Measurements from ENCODE around the gene CIITA.
A peak's percentile ranks its signal among the peaks of the same experiment; 100 is the strongest.
"Not testable (repeated sequence)": the region's sequence is repeated elsewhere in the genome, so short reads cannot be mapped to it uniquely, and the experiment has no call there.

Gene CIITA

DNA sequence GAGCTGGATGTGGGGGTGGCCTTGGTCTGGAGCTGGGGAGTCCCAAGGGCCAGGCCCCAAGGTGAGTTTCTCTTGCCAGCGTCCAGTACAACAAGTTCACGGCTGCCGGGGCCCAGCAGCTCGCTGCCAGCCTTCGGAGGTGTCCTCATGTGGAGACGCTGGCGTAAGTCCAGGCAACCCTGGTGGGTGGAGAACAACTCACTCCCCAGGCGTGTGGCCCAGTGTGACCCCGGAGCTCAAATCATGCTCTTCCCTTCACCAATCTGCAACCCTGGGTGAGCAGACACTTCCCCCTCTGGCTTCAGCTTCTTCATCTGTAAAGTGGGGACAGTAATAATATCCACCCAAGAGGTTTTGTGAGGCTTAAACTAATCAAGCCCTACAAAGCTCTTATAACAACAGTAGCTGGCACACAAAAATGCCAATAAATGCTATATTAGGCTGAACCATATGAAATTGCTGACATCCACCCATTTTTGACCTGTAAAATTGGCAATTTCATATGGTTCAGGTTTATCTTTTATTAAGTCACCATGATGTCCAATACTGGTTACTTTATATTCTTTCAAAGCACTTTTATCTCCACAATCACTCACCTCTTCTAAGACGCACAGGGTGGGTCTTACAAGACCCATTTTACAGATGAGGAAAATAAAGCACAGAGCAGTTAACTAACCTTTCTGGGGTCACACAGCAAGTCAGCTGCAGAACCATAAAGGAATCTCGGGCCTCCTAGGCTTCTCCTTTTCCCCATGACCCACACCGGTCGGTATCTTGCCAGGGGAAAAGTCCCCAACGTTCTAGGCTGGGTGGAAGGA lies 45.5 kb downstream of the CIITA start:
- DNase-seq, result no peak

DNA sequence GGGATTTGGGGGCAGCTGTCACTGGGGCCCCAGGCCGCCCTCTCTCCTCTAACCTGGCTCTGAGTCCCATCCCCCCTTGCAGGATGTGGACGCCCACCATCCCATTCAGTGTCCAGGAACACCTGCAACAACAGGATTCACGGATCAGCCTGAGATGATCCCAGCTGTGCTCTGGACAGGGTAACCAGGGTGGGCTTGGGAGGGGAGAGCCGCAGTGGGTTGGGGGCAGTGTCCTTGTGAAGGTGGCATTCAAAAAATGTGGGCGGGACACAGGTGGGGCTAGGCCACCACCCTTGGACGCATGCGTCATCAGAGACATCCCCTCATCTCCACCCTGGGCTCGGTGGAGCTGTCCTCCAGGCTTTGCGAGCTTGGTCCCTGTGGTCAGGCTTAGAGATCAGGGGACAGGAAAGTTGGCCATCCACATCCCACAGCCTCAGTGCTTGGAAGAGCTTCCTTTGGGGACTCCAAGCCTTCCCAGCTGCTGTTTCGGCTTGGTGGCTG lies 46.2 kb downstream of the CIITA start:
- DNase-seq, result no peak

DNA sequence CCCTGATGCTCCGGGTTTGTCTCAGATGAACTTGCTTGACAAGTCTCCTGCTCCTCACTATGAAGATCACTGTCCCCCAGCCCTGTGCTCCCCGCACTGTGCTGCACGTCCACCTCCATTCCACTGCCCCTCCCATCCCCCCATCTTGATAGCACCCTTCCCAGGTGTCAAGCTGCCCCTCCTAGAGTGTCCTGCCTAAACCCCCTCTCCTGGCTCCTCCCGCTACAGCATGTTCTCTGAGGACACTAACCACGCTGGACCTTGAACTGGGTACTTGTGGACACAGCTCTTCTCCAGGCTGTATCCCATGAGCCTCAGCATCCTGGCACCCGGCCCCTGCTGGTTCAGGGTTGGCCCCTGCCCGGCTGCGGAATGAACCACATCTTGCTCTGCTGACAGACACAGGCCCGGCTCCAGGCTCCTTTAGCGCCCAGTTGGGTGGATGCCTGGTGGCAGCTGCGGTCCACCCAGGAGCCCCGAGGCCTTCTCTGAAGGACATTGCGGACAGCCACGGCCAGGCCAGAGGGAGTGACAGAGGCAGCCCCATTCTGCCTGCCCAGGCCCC lies 46.7 kb downstream of the CIITA start:
- DNase-seq, result no peak

DNA sequence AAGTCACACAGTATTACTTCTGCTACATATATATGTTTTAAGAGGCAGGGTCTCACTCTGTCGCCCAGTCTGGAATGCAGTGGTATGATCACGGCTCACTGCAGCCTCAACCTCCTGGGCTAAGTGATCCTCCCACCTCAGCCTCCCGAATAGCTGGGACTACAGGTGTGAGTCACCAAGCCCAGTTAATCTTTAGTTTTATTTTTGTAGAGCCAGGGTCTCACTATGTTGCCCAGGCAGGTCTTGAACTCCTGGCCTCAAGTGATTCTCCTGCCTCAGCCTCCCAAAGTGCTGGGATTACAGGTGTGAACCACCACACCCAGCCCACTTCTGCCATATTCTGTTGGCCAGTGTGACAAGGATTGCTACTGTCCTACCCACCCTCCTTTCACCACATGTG lies 48.3 kb downstream of the CIITA start:
- not testable (repeated sequence) for DNase-seq

DNA sequence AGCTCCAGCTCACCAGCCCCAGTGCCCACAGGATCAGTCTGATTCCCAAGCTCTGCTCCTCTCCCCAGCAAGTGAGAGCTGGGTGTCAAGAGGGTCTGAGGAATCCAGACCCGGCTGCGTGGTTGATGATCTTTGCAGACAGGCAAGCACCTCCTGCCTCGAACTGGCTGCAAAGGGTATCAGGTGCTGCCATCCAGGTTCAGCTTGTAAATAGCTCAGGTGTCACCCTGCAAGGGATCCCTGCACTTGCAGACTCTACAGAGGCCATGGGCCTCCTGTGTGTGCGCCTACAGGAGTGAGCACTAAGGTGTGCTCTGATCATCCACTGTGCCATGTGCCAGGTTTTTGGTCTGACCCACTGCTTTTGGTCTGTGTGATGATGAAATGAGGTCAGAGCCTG lies 49.1 kb downstream of the CIITA start:
- DNase-seq, result no peak

DNA sequence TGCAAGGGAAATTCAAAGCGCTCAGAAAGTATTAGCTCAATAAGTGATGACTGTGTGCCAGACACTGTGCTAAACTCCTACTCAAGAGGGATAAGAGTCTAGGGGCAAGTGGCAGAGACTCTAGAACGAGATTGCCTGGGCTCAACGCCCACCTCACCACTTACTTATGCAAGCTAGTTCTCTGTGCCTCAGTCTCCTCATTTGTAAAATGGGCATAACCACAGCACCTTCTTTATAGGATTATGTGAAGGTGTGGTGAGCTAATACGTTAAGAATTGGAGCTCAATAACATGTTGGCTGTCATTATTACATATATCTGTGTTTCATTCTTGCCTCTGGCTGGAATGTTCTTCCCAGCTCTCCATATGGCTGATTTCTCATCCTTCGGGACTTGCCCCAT lies 49.9 kb downstream of the CIITA start:
- DNase-seq, result no peak

DNA sequence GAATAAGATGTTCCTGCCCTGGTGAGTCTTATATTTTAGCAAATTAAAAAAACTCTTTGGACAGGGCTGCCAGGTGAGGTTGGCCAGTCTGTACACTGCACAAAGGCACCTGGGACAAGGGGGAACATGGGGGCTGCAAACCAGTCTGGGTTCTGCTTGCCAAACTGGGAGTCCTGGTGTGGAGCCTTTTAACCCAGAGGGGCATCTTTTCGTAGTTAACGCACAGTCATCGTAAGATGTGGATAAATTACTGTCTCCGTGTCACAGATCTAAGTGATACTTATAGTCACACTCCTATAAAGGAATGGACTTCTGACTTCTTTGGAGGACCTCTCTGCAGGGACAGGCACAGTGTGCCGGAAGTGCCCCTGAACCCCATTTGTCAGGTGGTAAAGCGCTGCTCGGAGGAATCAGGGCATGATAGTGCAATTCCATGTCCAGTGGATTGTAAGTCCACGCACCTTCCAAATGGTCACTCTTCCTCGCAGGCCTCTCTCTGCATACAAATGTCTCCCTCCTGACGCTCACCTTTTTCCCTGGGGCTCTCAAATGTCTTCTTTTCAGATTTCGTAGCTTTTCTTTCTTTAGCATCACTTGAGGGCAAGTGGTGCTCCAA lies 50.6 kb downstream of the CIITA start:
- no peak for DNase-seq

DNA sequence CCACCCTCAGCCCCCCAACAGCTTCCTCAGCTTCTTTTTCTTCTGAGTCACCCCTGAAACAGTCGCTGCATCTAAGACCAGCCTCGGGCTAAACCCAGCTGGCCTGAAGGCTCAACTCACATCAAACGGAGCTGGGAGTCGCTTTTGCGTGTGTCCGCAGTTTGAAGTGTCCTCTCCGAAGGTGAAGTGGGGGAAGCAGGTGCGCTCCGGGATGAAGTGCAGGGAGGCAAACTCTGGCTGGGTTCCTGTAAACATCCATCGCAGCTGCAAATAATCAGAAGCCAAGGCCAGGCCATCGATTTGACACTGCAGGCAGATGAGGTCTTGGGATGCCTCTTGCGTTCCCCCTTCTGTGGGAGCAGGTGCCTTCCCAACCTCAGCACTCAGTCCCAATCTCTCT lies 52.1 kb downstream of the CIITA start:
- not testable (repeated sequence) for DNase-seq

DNA sequence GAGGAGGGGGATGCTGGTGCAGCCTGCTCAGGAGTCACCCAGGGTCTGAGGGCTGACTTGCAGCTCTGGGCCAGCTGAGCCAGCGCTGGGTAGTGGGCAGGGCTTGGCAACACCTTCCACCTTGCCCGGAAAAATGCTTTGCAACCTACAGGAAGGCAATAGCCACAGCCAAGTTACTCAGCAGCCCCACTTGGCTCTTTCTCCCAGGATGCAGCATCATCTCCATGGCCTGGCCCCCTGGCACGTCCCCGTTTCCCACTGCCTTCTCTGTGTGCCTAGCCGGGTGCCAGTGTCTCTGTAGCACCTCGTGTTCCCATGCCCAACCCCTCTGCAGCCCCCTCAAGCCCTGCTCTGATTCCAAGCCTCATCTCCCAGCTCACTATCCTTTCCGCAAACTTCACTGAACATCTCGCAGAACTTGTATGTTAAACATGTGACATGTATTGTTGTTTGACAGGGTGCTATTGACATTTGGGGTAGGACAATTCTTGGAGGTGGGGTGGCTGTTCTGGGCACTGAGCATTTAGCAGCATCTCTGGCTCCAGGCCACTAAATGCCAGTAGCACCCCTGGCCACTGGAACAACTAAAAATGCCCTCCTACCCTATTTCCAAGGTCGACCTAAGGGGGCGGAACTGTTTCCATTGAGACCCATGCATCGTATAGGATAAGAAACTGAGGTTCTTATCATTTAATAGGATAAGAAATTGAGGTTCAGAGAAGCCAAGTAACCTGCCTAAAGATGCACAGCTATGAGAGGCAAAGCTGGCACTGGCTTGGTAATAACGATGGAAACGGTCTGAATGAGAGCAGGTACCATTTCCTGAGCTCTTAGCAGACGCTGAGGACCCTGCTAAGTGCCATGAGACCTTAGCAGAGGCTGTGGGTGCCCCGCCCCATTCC lies 53.1 kb downstream of the CIITA start:
- DNase-seq, result peak; percentile 20

DNA sequence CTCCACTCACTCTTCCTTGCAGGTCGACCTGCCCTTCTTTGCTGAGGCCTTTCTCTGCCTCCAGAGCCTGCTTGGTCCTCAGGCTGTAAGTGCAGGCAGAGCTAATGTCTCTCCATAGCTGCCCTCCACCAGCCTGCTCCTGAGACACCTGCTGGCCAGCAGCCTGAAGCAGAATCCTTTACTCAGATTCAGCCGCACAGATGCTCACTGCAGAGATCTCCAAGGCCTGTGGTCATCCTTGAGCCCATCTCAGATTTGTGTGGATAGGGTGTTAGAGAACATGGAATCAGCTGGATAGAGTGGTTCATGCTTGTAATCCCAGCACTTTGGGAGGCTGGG lies 53.7 kb downstream of the CIITA start:
- DNase-seq, result no peak

DNA sequence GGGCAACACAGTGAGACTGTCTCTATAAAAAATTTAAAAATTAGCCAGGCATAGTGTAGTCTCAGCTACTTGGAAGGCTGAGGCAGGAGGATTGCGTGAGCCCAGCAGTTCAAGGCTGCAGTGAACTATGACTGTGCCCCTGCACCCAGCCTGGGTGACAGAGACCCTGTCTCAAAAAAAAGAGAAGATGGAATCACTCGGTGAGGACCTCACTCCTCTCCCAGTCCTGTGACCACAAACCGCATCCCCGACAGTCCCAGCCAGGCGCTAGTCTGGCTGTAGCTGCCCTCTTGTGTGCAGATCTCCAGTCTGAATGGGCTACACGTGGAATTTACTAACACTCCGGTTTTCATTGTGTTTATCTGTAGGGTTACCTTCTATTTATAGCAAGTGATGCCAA lies 54.1 kb downstream of the CIITA start:
- DNase-seq, result no peak

DNA sequence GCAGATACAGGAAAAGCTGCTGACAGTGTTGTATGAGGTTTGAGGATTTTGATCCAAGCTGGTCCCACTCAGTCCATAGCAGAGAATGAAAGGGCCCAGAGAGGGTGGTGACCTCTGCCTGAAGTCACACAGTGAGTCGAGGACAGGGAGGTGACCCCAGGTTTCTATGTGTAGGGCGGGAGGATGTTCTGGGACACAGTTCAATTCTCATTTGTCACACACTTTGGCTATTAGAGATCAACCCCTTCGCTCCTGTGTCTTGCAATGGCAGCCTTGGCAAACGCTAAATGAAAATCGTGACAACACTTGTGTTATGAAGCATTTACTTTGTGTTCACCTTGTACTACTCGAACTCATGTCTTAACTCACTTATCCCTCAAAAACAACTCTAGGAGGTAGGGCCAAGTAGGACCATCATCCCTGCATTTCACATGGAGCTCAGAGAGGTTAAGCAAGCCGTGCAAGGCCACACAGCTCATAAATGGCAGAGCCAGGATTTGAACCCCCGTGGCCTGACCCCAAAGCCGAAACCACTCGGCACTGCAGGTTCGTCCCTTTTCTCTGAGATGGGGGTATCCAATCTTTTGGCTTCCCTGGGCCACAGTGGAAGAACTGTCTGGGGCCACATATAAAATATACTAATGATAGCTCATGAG lies 55.1 kb downstream of the CIITA start:
- DNase-seq, result no peak

DNA sequence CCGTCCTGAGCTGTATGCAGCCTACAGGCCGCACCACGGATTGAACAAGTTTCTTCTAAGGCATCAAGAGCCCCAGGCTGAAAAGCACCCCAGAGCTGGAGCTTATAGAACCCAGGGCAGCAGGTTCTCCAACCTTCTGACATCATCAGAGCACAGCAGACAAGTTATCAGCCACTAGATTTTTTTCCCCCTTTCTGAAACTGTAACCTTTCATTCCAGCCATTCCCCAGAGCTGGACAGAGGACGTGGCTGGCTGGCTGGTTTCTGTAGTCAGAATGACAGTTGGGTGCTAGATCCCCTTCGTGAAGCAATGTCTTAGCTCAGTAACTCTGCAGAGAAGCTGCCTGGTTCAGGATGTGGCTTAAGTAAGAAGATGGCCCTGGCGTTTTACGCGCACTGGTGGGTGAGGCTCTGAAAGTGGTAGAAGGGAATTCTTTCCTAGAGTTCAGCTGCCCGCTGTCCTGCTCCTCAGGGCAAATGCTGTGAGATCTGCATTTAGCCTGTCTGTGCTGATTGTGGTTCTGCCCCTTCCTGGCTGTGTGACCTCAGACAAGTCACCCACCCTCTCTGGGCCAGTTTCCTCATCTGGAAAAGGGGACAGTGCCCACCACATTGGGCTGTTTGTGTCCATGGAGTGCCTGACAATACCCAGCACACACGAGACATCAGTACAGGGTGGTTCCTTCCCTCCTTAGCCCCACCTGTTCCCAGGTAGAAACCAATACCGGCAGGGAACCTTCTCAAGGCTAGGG lies 56.1 kb downstream of the CIITA start:
- DNase-seq, result no peak

DNA sequence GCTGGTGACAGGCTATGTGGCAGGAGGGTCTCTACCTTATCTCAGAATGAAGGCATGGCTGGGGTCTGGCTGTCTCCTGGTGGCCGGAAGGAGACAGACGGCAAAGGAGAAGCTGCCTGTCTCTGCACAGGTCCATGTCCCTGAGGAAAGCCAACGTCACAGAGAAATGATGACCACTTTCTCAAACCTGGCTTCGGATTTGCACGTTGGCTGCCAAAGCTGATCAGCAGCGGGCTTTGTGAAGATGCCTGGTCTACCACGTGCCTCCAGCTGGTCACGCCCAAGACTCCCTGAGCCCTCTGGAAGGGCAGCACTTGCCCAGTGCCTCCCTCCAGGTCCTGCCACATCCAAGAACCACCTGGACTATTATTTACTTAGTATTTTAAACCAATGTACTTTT lies 56.9 kb downstream of the CIITA start:
- no peak for DNase-seq

DNA sequence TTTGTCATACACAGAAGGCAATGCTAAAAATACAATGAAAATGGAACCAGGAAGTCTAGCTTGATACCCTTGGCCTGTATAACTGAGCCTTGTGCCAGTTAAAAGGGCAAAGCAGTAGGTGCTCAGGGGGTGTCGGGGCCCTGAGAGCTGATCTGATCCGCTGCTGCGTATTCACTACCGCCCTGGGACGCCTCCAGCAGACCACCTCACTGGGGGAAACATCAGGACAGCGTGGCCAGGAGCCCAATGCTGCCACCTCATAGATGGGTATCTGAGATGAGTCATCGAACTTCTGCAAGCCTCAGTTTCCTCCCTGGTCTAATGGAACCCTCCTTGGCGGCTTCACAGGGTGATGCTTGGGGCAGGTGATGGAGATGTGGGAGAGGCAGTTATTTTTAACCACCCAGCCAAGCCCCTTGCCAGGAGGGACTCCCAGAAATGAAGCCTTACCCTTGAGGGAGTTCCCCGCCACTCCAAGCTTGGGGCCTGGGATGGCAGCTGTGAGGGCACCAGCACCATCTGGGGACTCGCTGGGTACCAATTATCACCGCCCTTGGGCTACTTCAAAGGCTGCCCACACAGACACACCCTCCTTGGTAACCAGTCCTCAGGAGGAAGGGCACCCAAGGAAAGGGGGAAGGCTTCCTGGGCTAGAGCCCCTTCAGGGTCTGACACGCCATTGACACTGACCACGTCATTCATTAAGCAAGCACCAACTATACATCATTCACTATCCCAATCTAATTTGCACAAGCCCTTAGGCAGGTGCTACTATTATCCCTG lies 57.5 kb downstream of the CIITA start:
- no peak for DNase-seq

DNA sequence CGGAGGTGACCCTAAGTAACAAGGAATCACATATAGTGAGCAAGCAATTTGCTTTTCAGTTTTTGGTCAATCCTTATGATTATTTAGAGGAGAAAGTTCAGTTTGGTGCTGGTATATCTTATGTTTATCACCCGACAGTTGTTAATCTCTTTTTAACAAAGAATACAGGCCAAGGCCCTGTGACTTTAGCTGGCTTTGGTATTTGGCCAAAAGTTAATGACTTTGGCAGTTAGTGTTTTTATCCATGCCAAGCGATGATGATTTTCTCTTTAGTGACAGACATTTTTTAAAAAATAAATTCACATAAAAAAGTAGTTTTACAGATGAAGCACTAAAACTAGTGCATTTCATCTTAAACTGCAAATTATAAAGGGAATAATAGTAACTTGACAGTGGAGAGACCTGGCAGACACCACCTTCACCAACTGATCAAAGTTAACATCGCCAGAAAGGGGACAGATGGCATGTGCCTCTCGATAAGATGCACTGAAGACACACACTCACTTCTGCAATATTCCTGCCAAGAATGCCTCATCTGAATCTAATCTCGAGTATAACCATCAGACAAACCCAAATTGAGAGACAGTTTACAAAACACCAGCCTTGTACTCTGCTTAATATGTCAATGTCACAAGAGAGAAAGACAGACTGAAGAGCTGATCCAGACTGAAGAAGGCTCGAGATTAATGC lies 58.4 kb downstream of the CIITA start:
- no peak for DNase-seq

DNA sequence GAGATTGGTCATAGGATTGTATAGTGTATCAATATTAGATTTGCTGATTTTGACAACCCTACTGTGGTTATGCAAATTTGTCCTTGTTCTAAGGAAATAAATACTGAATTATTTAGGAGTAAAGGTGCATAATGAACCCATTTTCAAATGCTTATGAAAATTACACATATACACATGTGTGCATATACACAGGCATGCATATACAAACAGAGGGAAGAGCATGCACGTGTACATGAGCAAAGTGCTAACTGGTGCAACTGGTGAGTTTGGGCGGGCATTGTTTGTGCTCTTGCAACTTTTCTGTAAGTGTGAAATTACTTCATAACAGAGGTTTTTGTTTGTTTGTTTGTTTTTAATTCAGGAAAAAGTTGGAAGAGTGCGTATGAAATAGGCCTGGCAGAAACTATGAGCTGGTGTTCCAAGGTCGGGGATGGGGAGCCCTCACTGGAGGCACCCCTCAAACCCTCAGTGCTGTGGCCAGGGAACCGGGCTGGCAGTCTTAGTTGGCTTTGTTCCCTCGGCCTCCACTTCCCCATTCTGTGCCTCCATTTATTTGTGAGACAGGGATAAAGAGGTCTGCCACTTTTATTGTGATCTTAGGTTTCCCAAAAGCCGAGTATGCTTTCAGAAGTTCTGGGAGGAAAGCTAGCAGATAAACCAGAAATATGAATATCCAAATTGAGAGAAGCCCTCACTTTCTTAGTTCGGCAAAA lies 59.4 kb downstream of the CIITA start:
- DNase-seq, result no peak

DNA sequence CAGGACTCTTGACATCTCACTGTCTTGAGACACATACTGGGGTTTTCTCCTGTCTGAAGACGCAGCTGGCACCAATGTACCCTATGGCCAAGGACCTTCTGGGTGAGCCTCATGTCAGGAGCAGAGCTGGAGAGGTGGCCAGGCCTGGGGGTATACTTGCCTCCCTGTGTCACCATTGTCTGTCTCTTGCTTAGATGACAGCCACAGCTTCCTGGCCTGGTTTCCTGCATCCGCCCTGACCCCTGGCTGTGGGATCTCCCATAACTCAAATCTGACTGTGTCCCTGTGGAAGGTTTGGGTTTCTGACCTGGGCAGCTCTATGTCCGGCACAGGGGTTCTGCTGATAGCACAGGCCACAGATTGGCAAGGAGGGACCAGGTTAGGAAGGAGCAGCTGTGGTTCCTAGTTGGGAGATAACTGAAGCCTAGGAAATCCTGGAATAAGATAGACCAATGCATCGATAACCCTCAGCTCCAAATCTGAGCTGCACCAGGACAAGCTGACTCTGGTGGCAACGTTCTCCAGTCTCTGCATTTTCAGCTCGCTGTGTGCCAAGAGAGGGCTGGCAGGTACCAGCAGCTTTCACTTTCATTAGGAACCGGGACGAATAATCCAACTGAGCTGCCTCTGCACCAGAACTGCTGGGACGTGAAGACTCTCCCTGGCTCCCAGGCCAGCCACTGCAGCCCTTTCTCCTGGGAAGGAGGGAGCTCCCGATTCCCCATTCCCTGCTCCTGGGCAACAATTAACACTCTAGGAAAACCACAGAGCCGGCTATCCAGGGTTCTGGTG lies 60.3 kb downstream of the CIITA start:
- no peak for DNase-seq

DNA sequence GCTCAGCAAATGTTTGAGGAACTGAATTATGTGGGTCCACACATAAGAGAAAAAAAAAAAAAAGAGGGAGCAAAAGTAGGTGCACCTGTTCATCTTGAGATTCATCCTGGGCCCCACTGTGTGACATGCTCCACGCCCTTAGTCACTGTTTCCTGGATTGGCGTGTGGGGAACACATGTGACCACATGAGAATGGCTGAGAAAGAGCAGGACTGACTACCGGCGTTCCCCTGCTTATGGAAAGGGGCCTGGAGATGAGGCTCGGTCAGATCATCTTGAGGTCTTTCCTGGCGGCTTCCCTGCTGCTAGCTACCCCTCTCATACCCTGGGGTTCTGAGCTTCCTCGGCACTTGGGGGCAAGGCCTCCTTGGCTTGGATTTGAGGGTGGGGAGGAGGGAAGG lies 61.3 kb downstream of the CIITA start:
- DNase-seq, result no peak

Data from GDM1 (cell line).